Gastrocnemius medialis (tissue), 4 donors: ENCODE results near the gene RNF207.

Experiments used
- POLR2A ChIP-seq, 2 donors: fragments of 450-650 bp; IDR thresholded peaks; one replicate each; pipeline ENCODE4 v1.6.1; 2017; ENCODE audit warnings: antibody characterized with exemption in 2 of 2, mild to moderate bottlenecking in 2 of 2, moderate library complexity in 2 of 2
- TF ChIP-seq, protein P1 (sequence below), 5 experiments: fragments of 450-650 bp in 3 of 5; fragments of 200-600 bp in 2 of 5; sonication (generic) in 2 of 5; IDR thresholded peaks in 4 of 5; conservative IDR thresholded peaks in 1 of 5; 1 replicate in 4 of 5; 2 replicates in 1 of 5; pipeline ENCODE4 v1.5.1; 2016 to 2019; ENCODE audit warnings: antibody characterized with exemption in 5 of 5, mild to moderate bottlenecking in 3 of 5, moderate library complexity in 3 of 5

DNA sequence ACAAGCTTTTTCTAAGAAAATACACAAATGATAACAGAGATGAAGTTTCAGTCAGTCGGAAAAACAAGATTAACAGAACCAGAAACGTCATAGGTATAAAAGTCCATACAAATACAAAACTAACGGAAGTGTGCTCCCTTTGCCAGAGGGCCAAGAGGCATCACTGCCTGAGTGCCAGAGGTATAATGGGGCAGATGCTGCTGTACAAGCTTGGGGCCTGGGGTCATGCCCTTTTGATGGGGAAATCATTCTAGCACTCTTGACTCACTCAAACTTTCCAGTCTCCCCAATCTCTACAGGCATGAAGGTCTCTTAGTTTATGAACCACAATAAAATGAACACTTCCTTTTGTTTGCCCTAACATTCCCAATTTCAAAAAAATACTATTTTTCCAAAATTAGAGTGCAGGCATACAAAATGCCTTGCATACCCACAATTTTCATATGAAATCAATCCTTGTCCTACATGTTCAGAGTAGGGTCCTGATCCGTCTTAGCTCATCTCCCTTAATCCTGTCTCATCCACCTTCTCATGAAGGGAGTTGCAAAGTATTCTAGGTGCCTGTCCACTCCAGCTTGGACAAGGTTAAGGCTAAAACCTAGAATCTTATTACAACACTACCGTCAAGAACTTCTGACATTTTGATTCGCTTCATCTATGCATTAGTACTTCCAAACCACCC is 8.0 kb upstream of the RNF207 start:
- no peak for TF ChIP-seq POLR2A (IDR thresholded peaks at IDR 0.05)
- TF ChIP-seq, protein P1, sequence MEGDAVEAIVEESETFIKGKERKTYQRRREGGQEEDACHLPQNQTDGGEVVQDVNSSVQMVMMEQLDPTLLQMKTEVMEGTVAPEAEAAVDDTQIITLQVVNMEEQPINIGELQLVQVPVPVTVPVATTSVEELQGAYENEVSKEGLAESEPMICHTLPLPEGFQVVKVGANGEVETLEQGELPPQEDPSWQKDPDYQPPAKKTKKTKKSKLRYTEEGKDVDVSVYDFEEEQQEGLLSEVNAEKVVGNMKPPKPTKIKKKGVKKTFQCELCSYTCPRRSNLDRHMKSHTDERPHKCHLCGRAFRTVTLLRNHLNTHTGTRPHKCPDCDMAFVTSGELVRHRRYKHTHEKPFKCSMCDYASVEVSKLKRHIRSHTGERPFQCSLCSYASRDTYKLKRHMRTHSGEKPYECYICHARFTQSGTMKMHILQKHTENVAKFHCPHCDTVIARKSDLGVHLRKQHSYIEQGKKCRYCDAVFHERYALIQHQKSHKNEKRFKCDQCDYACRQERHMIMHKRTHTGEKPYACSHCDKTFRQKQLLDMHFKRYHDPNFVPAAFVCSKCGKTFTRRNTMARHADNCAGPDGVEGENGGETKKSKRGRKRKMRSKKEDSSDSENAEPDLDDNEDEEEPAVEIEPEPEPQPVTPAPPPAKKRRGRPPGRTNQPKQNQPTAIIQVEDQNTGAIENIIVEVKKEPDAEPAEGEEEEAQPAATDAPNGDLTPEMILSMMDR (IDR thresholded peaks at IDR 0.05 in 4 of 5, conservative IDR thresholded peaks at IDR 0.05 in 1 of 5), result no peak
